A549 (cell line): ENCODE data around the gene KRTAP9-7. TPM values are rescaled to one million over a fixed set of nuclear protein-coding genes. Genes with fewer than 3 reads are reported as not detected.

Experiments used
- ATAC-seq, 2 experiments: fragments of 200-7000 bp in 1 of 2; fragments of >200 bp in 1 of 2; cut with Nextera tagmentation in 1 of 2; cut with Tn5 transposase in 1 of 2; 3 replicates each; pipeline versions ENCODE4 v1.8.0 to v1.9.1; 2018 to 2020; ENCODE audit warnings: mild to moderate bottlenecking in 1 of 2, moderate library complexity in 1 of 2
- CTCF ChIA-PET: fragments of 300-600 bp; sonication (Branson Sonifier 250); formaldehyde crosslinking; extraction: SDS; loops from one replicate; lab custom pipeline; 2021; ENCODE audit warnings: antibody characterized with exemption, inconsistent platforms; lab: Yijun Ruan, JAX
- POLR2A ChIA-PET: fragments of 350-600 bp; formaldehyde crosslinking; extraction: SDS; loops from one replicate; lab custom pipeline; 2021; ENCODE audit warnings: antibody characterized with exemption, inconsistent platforms; lab: Yijun Ruan, JAX
- DNase-seq, 2 experiments: peaks; one replicate each; pipeline versions ENCODE4 v3.0.0 to v3.0.0-alpha.2; 2011 to 2016; ENCODE audit warnings: low read depth in 1 of 2, low spot score in 1 of 2
- FAIRE-seq: peaks from 2 replicates; lab custom pipeline; 2011; peaks lifted over from hg19 to GRCh38; lab: Jason Lieb, UNC
- H3K27ac ChIP-seq, 2 experiments: fragments of >200 bp; sonication (Bioruptor Twin); formaldehyde crosslinking; 3 replicates each; pipeline ENCODE4 v1.5.1; 2016 to 2017
- H3K4me1 ChIP-seq: fragments of >200 bp; sonication (Bioruptor Twin); formaldehyde crosslinking; 3 replicates; pipeline ENCODE4 v1.6.1; 2016
- H3K4me2 ChIP-seq: fragments of >200 bp; sonication (Bioruptor Twin); formaldehyde crosslinking; 3 replicates; pipeline ENCODE4 v1.6.1; 2016
- H3K4me3 ChIP-seq: fragments of >200 bp; sonication (Bioruptor Twin); formaldehyde crosslinking; 3 replicates; pipeline ENCODE4 v1.5.1; 2016
- H3K9me3 ChIP-seq: fragments of >200 bp; sonication (Bioruptor Twin); formaldehyde crosslinking; 3 replicates; pipeline ENCODE4 v1.6.1; 2016
- CTCF ChIP-seq: fragments of >200 bp; sonication (Bioruptor Twin); formaldehyde crosslinking; IDR thresholded peaks from 3 replicates; pipeline ENCODE4 v1.5.1; 2016
- E2F6 ChIP-seq: IDR thresholded peaks from 2 replicates; pipeline ENCODE4 v1.6.1; 2012; ENCODE audit warnings: low read depth, borderline replicate concordance
- ELK1 ChIP-seq: fragments of 150-350 bp; IDR thresholded peaks from 2 replicates; pipeline ENCODE4 v1.6.1; 2014; ENCODE audit warnings: low read depth, mild to moderate bottlenecking, low read length
- EP300 ChIP-seq, 2 experiments: fragments of >200 bp; sonication (Bioruptor Twin); formaldehyde crosslinking; IDR thresholded peaks; 2 replicates in 1 of 2; 3 replicates in 1 of 2; pipeline ENCODE4 v1.6.1; 2016 to 2017
- FOSB ChIP-seq: fragments of 250-450 bp; sonication (Bioruptor Pico); IDR thresholded peaks from 2 replicates; pipeline ENCODE4 v1.5.0; 2020; ENCODE audit warnings: mild to moderate bottlenecking, moderate library complexity
- FOSL2 ChIP-seq, 2 experiments: fragments of 450-650 bp in 1 of 2; fragments of >200 bp in 1 of 2; sonication (Bioruptor Twin) in 1 of 2; formaldehyde crosslinking; IDR thresholded peaks; 2 replicates each; pipeline versions ENCODE4 v1.5.0 to v1.6.1; 2016 to 2020; ENCODE audit warnings: mild to moderate bottlenecking in 1 of 2, moderate library complexity in 1 of 2
- HES2 ChIP-seq: fragments of >200 bp; sonication (Bioruptor Twin); formaldehyde crosslinking; IDR thresholded peaks from 2 replicates; pipeline ENCODE4 v1.6.1; 2016
- HEYL ChIP-seq: fragments of 250-450 bp; sonication (Bioruptor Pico); IDR thresholded peaks from 2 replicates; pipeline ENCODE4 v1.8.0; 2021; ENCODE audit warnings: mild to moderate bottlenecking, moderate library complexity
- HMGXB4 ChIP-seq: fragments of 250-450 bp; sonication (Bioruptor Pico); IDR thresholded peaks from 2 replicates; pipeline ENCODE4 v1.5.0; 2021; ENCODE audit warnings: mild to moderate bottlenecking, moderate library complexity, borderline replicate concordance
- HOXA7 ChIP-seq: fragments of 250-450 bp; sonication (Bioruptor Pico); IDR thresholded peaks from 2 replicates; pipeline ENCODE4 v1.5.0; 2020; ENCODE audit warnings: mild to moderate bottlenecking, moderate library complexity
- HOXB13 ChIP-seq: fragments of 250-450 bp; sonication (Bioruptor Pico); IDR thresholded peaks from 2 replicates; pipeline ENCODE4 v1.5.0; 2020; ENCODE audit warnings: low read depth, mild to moderate bottlenecking, moderate library complexity
- HOXB5 ChIP-seq: fragments of 250-450 bp; sonication (Bioruptor Pico); IDR thresholded peaks from 2 replicates; pipeline ENCODE4 v1.5.0; 2020; ENCODE audit warnings: mild to moderate bottlenecking, moderate library complexity
- MAFK ChIP-seq: fragments of 450-650 bp; IDR thresholded peaks from 2 replicates; pipeline ENCODE4 v1.6.1; 2014; ENCODE audit not compliant: partially characterized antibody
- MAX ChIP-seq: IDR thresholded peaks from 2 replicates; pipeline ENCODE4 v1.6.1; 2012
- MAZ ChIP-seq: fragments of 150-350 bp; IDR thresholded peaks from 2 replicates; pipeline ENCODE4 v1.6.1; 2014; ENCODE audit warnings: antibody characterized with exemption, low read depth, low read length, borderline replicate concordance
- MYC ChIP-seq: IDR thresholded peaks from 2 replicates; pipeline ENCODE4 v1.6.1; 2012; ENCODE audit warnings: mild to moderate bottlenecking, inconsistent platforms, low read length, improper control_type of control experiment, borderline replicate concordance
- NFE2L2 ChIP-seq: fragments of 150-350 bp; conservative IDR thresholded peaks from 2 replicates; pipeline ENCODE4 v1.6.1; 2014; ENCODE audit warnings: low read length
- NR3C1 ChIP-seq: fragments of >200 bp; sonication (Bioruptor Twin); formaldehyde crosslinking; IDR thresholded peaks from 3 replicates; pipeline ENCODE4 v1.6.1; 2017
- RARB ChIP-seq: fragments of 250-450 bp; sonication (Bioruptor Pico); IDR thresholded peaks from 2 replicates; pipeline ENCODE4 v1.8.0; 2021; ENCODE audit warnings: mild to moderate bottlenecking, moderate library complexity
- RCOR1 ChIP-seq: fragments of 150-350 bp; IDR thresholded peaks from 2 replicates; pipeline ENCODE4 v1.6.1; 2014; ENCODE audit warnings: antibody characterized with exemption, low read length, low read depth
- SREBF2 ChIP-seq: fragments of 450-650 bp; IDR thresholded peaks from 2 replicates; pipeline ENCODE4 v1.6.1; 2014; ENCODE audit warnings: mild to moderate bottlenecking, moderate library complexity
- TP53 ChIP-seq: fragments of 250-450 bp; sonication (Bioruptor Pico); IDR thresholded peaks from 2 replicates; pipeline ENCODE4 v1.5.0; 2021; ENCODE audit warnings: mild to moderate bottlenecking, moderate library complexity
- USF2 ChIP-seq: fragments of 450-650 bp; IDR thresholded peaks from 2 replicates; pipeline ENCODE4 v1.6.1; 2014; ENCODE audit warnings: antibody characterized with exemption
- ZC3H11A ChIP-seq: fragments of 450-650 bp; IDR thresholded peaks from 2 replicates; pipeline ENCODE4 v1.6.1; 2014; ENCODE audit warnings: antibody characterized with exemption, mild to moderate bottlenecking
- ZFP36 ChIP-seq: fragments of 450-650 bp; IDR thresholded peaks from 2 replicates; pipeline ENCODE4 v1.6.1; 2014; ENCODE audit warnings: borderline replicate concordance; ENCODE audit not compliant: partially characterized antibody
- ZSCAN20 ChIP-seq: fragments of 250-450 bp; sonication (Bioruptor Pico); IDR thresholded peaks from 2 replicates; pipeline ENCODE4 v1.8.0; 2022; ENCODE audit warnings: mild to moderate bottlenecking, moderate library complexity
- WGBS: methylation state at CpG from one replicate; pipeline ENCODE4 v1.1.6; 2017; ENCODE audit errors: missing lambda C conversion rate; 5-methylcytosine and 5-hydroxymethylcytosine counted together
- polyA plus RNA-seq, 4 experiments: library from polyadenylated mRNA; depleted of rRNA in 3 of 4; stranded (reverse); fragments of >200 nt; fragmentation: RNase III in 1 of 4; extraction: RNeasy Plus Mini Kit Qiagen cat#74134 plus additional on column Dnase treatment in 1 of 4; gene quantifications; 2 replicates in 3 of 4; 3 replicates in 1 of 4; pipeline ENCODE4 v1.2.3, GENCODE V29; 2011 to 2017

The KRTAP9-7 gene
- polyA plus RNA-seq, 2 of the 4 experiments (the other 2 are of a cell fraction) = not detected

- no peak for TF ChIP-seq ELK1
- no peak for TF ChIP-seq E2F6
- no peak for TF ChIP-seq ZC3H11A
- TF ChIP-seq, all 56 proteins: peak for 0
These were observed 12.3 kb upstream of the KRTAP9-7 start (continued) for GRCh38 chr17:41263212-41263611.

- CTCF ChIA-PET = interaction anchor here (1.4 kb wide), 1 partner anchor 12 kb away, joined by 4 read pairs; no protein-coding TSS in a partner anchor
These were observed 10.9 kb upstream of the KRTAP9-7 start for GRCh38 chr17:41264599-41264998.

GRCh38 chr17:41265078-41265477 is 10.4 kb upstream of the KRTAP9-7 start, which contains the start of gene KRTAP9-6:
Gene KRTAP9-6, plus strand, starts transcription at chr17:41265378. Its CDS starts 0 bp downstream, at chr17:41265378.
- no peaks in the 10 kb centered on the region for H3K9me3 ChIP-seq
- DNase-seq (no peak), FAIRE-seq (no peak), ATAC-seq (no peak)
- H3K4me2 ChIP-seq = no peak within 1 kb of the TSS
- ChIA-PET CTCF (interaction anchor here (1.4 kb wide), 1 partner anchor 11 kb away, joined by 4 read pairs; no protein-coding TSS in a partner anchor), POLR2A (no interaction called here)
- no peak for TF ChIP-seq FOSL2 (IDR thresholded peaks at IDR 0.05)
- TF ChIP-seq FOSL2 (CRISPR knock-in tag; IDR thresholded peaks at IDR 0.05) = no peak
- TF ChIP-seq HOXA7 (CRISPR knock-in tag) = no peak
- TF ChIP-seq CTCF = no peak
- no peak for TF ChIP-seq NR3C1
- no peak for TF ChIP-seq EP300 (IDR thresholded peaks at IDR 0.05)
- TF ChIP-seq MYC = no peak
- no peak for TF ChIP-seq RARB (CRISPR knock-in tag)
- no peak for TF ChIP-seq HOXB13 (CRISPR knock-in tag)
- TF ChIP-seq MAZ = no peak
- no peak for TF ChIP-seq TP53 (CRISPR knock-in tag)
- TF ChIP-seq MAFK = no peak
- WGBS = 29% methylated on average over 2 of the region's 2 CpGs
- no peak within 1 kb of the TSS for H3K27ac ChIP-seq
- H3K4me3 ChIP-seq = no peak within 1 kb of the TSS
- H3K4me1 ChIP-seq = no peaks in the 10 kb centered on the region

More at GRCh38 chr17:41264599-41264998, 10.9 kb upstream of the KRTAP9-7 start:
- no peak for DNase-seq
- no peak overlapping the region for H3K4me2 ChIP-seq
- POLR2A ChIA-PET = no interaction called here
- WGBS = 66% methylated on average over 3 of the region's 3 CpGs
- FAIRE-seq = no peak
- no peak overlapping the region for H3K27ac ChIP-seq
- no peak overlapping the region for H3K4me3 ChIP-seq
- TF ChIP-seq SREBF2 (no peak), HES2 (no peak), HOXB5 (CRISPR knock-in tag) (no peak), HMGXB4 (CRISPR knock-in tag) (no peak), MAZ (no peak), FOSB (CRISPR knock-in tag) (no peak), FOSL2 (IDR thresholded peaks at IDR 0.05) (no peak), FOSL2 (CRISPR knock-in tag; IDR thresholded peaks at IDR 0.05) (no peak), MAX (no peak), MYC (no peak), USF2 (no peak), HEYL (no peak), ZFP36 (no peak), NFE2L2 (no peak), ZSCAN20 (no peak), RCOR1 (no peak)
- no peak for ATAC-seq
- no peaks in the 10 kb centered on the region for H3K4me1 ChIP-seq
- H3K9me3 ChIP-seq = no peaks in the 10 kb centered on the region
